ENCODE measurements around the gene C9orf43. TPM values are rescaled to one million over a fixed set of nuclear protein-coding genes. Genes with fewer than 3 reads are reported as not detected.

The C9orf43 gene
- total RNA-seq, 1 donor from 2014 or later, result 1.3 TPM

DNA sequence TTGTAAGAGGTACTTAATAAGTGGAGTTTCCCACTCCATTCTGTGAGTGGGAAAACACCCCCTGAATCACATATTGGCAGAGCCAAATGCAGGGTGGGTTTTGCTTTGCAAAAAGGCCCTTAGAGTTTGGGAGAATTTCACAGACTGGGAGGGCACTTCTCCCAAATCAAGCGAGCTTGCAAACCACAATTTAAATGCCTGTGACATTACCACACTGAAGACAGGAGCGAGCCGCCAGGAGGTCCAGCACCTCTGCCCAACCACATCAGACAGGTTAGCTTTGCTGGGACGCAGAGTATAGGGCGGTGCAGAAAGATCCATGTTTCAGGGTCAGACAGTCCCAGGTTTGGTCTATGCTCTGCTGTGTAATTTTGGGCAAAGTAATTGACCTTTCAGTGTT lies 11.8 kb upstream of the C9orf43 start:
- Mint-ChIP-seq H3K27ac (no peak overlapping the region), H3K4me1 (peaks cover 15% of the 10 kb centered on the region), H3K36me3 (no peaks in the 10 kb centered on the region), H3K9me3 (no peaks in the 10 kb centered on the region), H3K4me3 (peak overlapping the region; percentile 94), H3K27me3 (ENCODE audit: insufficient read depth, low read depth) (no peaks in the 10 kb centered on the region)
- Histone ChIP-seq H2AFZ (replicated peaks) (no peak overlapping the region), H3K4me2 (no peak overlapping the region), H4K20me1 (ENCODE audit: low read depth) (peaks cover 6% of the 10 kb centered on the region), H3K36me3 (no peaks in the 10 kb centered on the region), H3F3A (ENCODE audit: low read depth) (peaks cover 6% of the 10 kb centered on the region), H3K9ac (no peak overlapping the region), H3K4me3 (no peak overlapping the region), H3K27me3 (no peaks in the 10 kb centered on the region), H3K27ac (no peak overlapping the region), H3K79me2 (ENCODE audit: low read depth) (peaks cover 13% of the 10 kb centered on the region), H3K4me1 (peaks cover 9% of the 10 kb centered on the region), H3K9me3 (ENCODE audit: low read depth) (no peaks in the 10 kb centered on the region)
- TF ChIP-seq, protein P1, sequence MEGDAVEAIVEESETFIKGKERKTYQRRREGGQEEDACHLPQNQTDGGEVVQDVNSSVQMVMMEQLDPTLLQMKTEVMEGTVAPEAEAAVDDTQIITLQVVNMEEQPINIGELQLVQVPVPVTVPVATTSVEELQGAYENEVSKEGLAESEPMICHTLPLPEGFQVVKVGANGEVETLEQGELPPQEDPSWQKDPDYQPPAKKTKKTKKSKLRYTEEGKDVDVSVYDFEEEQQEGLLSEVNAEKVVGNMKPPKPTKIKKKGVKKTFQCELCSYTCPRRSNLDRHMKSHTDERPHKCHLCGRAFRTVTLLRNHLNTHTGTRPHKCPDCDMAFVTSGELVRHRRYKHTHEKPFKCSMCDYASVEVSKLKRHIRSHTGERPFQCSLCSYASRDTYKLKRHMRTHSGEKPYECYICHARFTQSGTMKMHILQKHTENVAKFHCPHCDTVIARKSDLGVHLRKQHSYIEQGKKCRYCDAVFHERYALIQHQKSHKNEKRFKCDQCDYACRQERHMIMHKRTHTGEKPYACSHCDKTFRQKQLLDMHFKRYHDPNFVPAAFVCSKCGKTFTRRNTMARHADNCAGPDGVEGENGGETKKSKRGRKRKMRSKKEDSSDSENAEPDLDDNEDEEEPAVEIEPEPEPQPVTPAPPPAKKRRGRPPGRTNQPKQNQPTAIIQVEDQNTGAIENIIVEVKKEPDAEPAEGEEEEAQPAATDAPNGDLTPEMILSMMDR (IDR thresholded peaks at IDR 0.05), result no peak
- TF ChIP-seq EZH2phosphoT487 (IDR thresholded peaks at IDR 0.05) (no peak), EZH2 (IDR thresholded peaks at IDR 0.05) (no peak)
- no peak for DNase-seq (ENCODE audit: low spot score)

GRCh38 chr9:113399646-113400200 lies 10.8 kb upstream of the C9orf43 start:
- H3K4me3 ChIP-seq, result peak overlapping the region; percentile 72
- DNase-seq (ENCODE audit: low spot score), result no peak
- H3K79me2 ChIP-seq (ENCODE audit: low read depth), result peaks cover 13% of the 10 kb centered on the region
- TF ChIP-seq EZH2 (IDR thresholded peaks at IDR 0.05), result no peak
- no peak for TF ChIP-seq EZH2phosphoT487 (IDR thresholded peaks at IDR 0.05)
- TF ChIP-seq, protein P1 (IDR thresholded peaks at IDR 0.05), result no peak
- H3K27me3 Mint-ChIP-seq (ENCODE audit: insufficient read depth, low read depth), result no peaks in the 10 kb centered on the region
- H3K4me1 ChIP-seq, result peaks cover 9% of the 10 kb centered on the region
- H3K27ac Mint-ChIP-seq, result no peak overlapping the region
- peaks cover 15% of the 10 kb centered on the region for H3K4me1 Mint-ChIP-seq
- H3K4me2 ChIP-seq, result peak overlapping the region; percentile 78
- H3K27me3 ChIP-seq, result no peaks in the 10 kb centered on the region
- H3K36me3 Mint-ChIP-seq, result no peaks in the 10 kb centered on the region
- no peaks in the 10 kb centered on the region for H3K9me3 ChIP-seq (ENCODE audit: low read depth)
- no peak overlapping the region for H3K27ac ChIP-seq
- peaks cover 6% of the 10 kb centered on the region for H4K20me1 ChIP-seq (ENCODE audit: low read depth)
- H2AFZ ChIP-seq (replicated peaks), result no peak overlapping the region
- H3K9ac ChIP-seq, result no peak overlapping the region
- H3K9me3 Mint-ChIP-seq, result no peaks in the 10 kb centered on the region
- H3F3A ChIP-seq (ENCODE audit: low read depth), result peaks cover 6% of the 10 kb centered on the region
- peak overlapping the region; percentile 94 for H3K4me3 Mint-ChIP-seq
- H3K36me3 ChIP-seq, result no peaks in the 10 kb centered on the region

DNA sequence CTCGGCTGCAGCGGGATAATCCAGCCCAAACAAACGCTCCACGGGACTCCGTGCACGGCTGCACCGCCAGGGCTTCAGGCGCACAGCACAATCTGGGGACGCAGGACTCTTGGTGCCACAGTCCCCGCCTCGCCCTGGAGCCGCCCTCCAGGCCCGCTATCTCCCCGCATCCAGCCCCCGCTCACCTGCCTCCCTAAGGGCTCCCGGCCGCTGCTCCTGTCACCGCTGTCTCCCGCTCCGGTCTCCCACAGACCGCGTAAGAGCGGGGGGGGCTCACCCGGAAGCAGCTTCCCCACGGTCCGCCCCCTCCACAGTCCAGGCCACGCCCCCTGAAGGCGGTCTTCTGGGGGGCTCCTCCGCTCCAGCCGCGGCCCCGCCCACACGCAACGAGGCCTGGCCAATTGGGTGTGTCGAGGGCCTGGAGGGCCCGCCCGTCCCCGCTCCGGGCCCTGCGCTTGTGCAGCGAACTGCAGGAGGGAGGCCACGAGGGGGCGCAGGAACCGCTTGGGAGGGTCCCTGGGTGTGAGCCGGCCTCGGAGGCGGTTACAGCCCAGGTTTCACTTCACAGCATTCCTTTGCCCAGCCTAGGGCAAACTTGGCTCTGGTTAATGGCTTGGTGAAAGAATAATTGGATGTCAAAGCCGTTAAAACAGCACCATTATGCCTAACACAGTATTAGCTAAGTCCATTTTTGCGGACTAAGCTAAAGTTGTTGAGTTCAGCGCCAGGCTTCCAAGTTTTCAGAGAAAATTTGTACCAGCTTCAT lies 9.3 kb upstream of the C9orf43 start, which contains the start of gene ALAD:
ALAD (minus strand) TSS at position 258 of the 766 bp plus-strand sequence. CDS start 7,725 bp downstream, outside the sequence.
- Histone ChIP-seq H3K79me2 (ENCODE audit: low read depth) (peaks cover 13% of the 10 kb centered on the region), H3K4me2 (peak within 1 kb of the TSS; percentile 78), H3F3A (ENCODE audit: low read depth) (peaks cover 6% of the 10 kb centered on the region), H3K27me3 (no peaks in the 10 kb centered on the region), H3K36me3 (no peaks in the 10 kb centered on the region), H3K27ac (no peak within 1 kb of the TSS), H3K4me3 (peak within 1 kb of the TSS; percentile 72), H2AFZ (replicated peaks) (peak within 1 kb of the TSS; percentile 79), H4K20me1 (ENCODE audit: low read depth) (peaks cover 6% of the 10 kb centered on the region), H3K9me3 (ENCODE audit: low read depth) (no peaks in the 10 kb centered on the region), H3K4me1 (peaks cover 9% of the 10 kb centered on the region), H3K9ac (no peak within 1 kb of the TSS)
- Mint-ChIP-seq H3K9me3 (no peaks in the 10 kb centered on the region), H3K27me3 (ENCODE audit: insufficient read depth, low read depth) (no peaks in the 10 kb centered on the region), H3K4me3 (peak within 1 kb of the TSS; percentile 94), H3K4me1 (peaks cover 15% of the 10 kb centered on the region), H3K27ac (peak within 1 kb of the TSS; percentile 79), H3K36me3 (no peaks in the 10 kb centered on the region)
- TF ChIP-seq, protein P1 (IDR thresholded peaks at IDR 0.05), result peak; percentile 92
- no peak for TF ChIP-seq EZH2phosphoT487 (IDR thresholded peaks at IDR 0.05)
- peak; percentile 100 for DNase-seq (ENCODE audit: low spot score)
